NCI-H1436 (cell line): Measurements from ENCODE around the gene ENPP6.
"Not testable (repeated sequence)": the region's sequence is repeated elsewhere in the genome, so short reads cannot be mapped to it uniquely, and the experiment has no call there.

ENCODE experiments used
- DNase-seq: peaks from one replicate; lab custom pipeline; 2025; lab: John Stamatoyannopoulos, UW

Gene ENPP6

DNA sequence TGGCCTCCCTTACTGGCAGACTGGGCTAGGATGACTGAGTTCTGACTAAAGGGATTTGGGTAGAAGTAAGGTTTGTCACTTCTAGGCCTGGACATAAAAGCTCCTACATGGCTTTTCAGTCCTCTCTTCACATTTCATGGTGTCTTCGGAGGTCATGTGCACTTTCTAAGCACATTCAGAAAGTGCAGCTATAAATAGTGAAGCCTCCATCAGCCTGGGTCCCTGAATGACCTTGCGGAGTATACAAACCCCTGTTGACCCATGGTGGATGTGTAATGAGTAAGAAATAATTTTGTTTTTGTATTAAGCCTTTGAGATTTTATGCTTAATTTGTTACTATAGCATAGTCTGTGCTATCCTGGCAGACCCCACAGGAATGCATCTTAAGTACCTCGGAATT, 158.6 kb downstream of the ENPP6 start:
- DNase-seq = no peak

DNA sequence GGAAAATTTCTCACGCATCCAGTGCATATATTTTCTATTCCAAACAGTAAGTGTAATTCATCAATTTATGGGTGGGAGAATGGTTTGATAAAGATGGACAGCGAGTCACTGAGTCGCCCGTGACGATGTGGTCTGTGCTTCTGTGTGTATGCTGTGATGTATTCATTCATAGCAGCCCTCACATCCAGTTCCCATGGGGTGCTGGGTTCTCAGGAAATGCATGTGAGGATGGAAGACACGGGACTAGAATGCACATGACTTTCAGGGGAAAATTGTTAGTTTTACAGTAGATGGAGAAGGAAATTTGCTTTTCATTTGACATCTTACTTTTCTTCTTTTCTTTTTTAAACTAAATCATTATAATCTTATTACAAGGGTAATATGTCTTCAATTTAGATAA, 159.6 kb downstream of the ENPP6 start:
- DNase-seq = no peak

DNA sequence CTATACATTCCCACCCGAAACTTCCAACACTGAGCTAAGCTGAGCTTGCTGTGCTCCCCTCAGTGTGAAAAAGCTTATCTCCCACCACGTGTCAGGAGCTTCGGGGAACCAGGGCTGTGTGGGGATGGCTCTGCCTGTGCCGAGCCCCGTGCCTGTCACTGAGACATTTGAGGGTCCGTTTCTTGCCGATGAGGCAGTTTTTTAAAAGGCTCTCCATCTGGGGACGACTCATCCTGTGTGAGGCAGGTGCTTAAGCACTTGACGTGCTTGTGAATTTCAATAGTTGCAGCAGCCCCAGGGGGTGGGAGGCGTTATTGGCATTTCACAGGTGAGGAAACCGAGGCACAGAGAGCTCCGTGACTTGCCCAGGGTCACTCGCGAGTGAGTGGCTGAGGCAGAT, 160.8 kb downstream of the ENPP6 start:
- no peak for DNase-seq

DNA sequence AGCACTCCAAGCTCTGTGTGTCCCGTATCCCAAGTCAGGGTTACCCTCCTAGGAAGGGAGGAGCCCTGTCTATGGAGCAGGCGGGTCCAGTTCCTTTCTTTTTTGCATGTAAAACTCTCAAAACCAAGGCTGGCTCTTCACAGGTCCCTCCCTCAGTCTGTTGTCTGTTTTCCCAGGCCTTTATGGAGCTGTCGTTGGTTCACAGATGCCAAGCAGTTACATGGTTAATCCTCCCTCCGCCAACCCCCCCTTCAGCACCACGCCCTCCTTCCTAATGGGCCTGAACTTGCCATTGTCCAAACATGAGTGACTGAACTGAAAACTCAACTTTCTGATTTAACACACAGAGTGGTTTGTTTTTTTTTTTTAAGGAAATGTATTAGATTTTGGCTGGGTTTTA, 164.2 kb downstream of the ENPP6 start:
- no peak for DNase-seq

DNA sequence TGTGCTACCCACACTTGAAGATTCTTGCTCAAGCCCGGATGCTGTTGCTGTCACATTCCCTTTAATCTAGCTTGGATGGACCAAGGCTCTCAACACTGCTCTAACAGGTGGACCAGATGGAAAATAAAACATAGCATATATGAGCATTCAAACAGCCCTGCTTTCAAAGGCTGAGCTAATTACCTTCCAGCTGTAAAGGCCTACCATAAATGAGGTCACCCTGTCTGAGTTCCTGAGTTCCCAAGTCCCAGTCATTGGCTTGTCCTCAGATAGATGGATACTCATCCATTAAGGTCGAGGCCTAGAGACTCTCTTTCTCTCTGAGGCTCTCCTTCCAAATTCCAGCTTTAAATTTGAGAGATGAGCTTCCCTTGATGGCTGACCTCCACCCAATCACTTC, 165.1 kb downstream of the ENPP6 start:
- no peak for DNase-seq

DNA sequence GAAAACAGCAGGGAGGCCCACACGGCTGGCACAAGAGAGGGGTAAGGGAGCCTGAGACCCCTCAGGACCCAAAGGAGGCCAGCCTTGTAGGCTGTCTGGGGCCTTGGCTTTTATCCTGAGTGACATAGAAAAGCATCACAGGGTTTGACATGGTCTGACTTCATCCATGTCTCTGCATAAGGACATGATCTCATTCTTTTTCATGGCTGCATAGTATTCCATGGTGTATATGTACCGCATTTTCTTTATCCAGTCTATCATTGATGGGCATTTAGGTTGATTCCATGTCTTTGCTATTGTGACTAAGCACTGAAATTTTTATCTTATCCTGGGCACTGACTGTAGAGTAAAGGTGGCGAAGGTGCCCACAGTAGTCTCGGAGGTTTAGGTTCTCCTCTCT, 166.4 kb downstream of the ENPP6 start:
- DNase-seq = not testable (repeated sequence)

DNA sequence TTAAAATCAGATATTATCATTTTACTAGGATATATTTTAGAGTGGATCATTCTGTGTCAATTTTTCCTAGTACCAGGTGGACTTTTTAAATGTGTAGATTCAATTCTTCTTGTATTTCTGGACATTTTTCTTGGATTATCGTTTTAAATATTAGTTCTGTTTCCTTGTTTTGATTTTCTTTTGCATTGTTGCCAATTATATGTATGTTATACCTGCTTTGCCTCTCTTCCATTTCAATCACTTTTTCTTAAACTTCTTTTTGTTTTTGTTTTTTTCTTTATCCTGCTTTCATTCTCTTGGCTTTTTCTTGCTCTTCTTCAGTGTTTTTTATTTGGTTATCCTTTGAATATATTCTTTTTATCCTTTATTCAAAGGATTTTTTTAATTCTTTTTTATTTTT, 171.5 kb downstream of the ENPP6 start:
- no peak for DNase-seq

DNA sequence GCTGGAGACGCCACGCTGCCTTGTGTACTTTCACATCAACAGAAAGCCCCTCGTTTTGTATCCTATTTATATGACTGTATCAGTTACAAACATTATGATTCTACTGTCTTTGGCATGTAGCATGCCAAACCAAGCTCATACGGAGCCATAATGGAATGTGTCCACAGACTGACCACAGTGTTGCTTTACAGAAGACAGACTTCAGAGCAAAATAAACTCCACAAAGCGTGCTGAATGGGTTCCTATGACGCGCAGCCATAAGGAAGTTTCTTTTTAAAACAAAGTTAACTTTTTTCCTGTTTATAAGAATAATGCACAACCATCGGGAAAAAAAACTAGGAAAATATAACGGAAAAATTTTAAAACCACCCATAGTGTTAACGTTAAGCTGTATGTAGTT, 176.5 kb downstream of the ENPP6 start:
- no peak for DNase-seq

DNA sequence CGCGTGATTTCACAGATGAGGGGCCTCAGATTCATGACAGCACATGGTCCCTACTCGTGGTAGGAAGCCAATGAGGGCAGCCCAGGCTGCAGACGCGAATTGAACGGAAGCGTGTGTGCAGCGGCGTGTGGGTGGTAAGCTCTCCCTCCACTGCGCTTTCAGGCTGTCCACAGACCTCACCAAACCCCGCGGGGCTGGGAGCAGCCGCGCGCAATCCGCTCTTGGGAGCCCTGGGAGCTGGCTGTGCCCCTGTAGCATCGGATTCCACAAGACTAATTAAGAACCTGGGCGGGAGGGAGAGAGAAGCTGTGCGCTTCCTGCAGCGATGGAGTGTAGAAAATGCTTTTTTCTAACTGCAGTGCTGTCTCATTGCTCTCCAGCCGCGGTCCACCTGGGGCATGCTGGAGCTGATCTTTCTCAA, 177.7 kb downstream of the ENPP6 start:
- DNase-seq = no peak
